ENCODE results near the gene FAM229A. TPM values are rescaled to one million over a fixed set of nuclear protein-coding genes. Genes with fewer than 3 reads are reported as not detected.
"Not testable (repeated sequence)": the region's sequence is repeated elsewhere in the genome, so short reads cannot be mapped to it uniquely, and the experiment has no call there.

Gene FAM229A
- total RNA-seq, 2 donors from 2014 or later = 9.2 to 14.0 TPM

DNA sequence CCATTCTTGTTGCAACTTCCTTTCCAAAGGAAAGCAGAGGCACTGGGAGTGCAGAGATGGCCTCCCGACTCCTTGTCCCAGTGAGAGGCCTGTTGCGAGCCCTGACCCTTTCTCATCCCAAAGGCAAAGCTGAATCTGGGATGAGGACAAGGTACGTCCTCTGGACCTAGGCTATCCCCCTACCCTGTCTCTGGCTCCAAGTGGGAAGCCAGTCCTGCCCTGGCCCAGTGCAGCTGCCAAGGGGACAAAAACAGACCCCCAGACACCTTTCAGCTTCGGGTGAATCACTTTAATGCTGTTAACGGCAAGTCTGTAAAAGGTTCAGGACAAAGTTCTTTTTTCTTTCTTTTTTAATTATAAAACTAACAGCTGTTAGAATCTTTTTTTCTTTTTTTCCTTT lies 2.6 kb upstream of the FAM229A start:
- no peak for ATAC-seq (replicated peaks in 1 of 2)

DNA sequence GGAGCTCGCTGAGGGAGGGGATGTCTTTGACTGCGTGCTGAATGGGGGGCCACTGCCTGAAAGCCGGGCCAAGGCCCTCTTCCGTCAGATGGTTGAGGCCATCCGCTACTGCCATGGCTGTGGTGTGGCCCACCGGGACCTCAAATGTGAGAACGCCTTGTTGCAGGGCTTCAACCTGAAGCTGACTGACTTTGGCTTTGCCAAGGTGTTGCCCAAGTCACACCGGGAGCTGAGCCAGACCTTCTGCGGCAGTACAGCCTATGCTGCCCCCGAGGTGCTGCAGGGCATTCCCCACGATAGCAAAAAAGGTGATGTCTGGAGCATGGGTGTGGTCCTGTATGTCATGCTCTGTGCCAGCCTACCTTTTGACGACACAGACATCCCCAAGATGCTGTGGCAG lies 1.4 kb upstream of the FAM229A start:
- ATAC-seq (replicated peaks in 1 of 2) (no peak), DNase-seq (no peak)
- H3K27ac Mint-ChIP-seq = no peak overlapping the region
- H3K9me3 Mint-ChIP-seq = no peaks in the 10 kb centered on the region
- peaks cover 24% of the 10 kb centered on the region for H3K4me1 Mint-ChIP-seq (ENCODE audit: low read depth)
- H3K36me3 Mint-ChIP-seq (ENCODE audit: insufficient read depth in 2 of 2) = peaks cover 1 to 9% of the 10 kb centered on the region in 2 donors
- no peak overlapping the region for H3K4me3 Mint-ChIP-seq
- H3K27me3 Mint-ChIP-seq (ENCODE audit: low read depth) = peaks cover 5% of the 10 kb centered on the region

More for the DNA sequence above, 2.6 kb upstream of the FAM229A start:
- Mint-ChIP-seq H3K36me3 (ENCODE audit: insufficient read depth in 2 of 2) (peaks cover 1 to 9% of the 10 kb centered on the region in 2 donors), H3K4me3 (no peak overlapping the region), H3K27ac (no peak overlapping the region), H3K4me1 (ENCODE audit: low read depth) (peaks cover 19% of the 10 kb centered on the region), H3K27me3 (ENCODE audit: low read depth) (peaks cover 5% of the 10 kb centered on the region), H3K9me3 (no peaks in the 10 kb centered on the region)
- DNase-seq = no peak

DNA sequence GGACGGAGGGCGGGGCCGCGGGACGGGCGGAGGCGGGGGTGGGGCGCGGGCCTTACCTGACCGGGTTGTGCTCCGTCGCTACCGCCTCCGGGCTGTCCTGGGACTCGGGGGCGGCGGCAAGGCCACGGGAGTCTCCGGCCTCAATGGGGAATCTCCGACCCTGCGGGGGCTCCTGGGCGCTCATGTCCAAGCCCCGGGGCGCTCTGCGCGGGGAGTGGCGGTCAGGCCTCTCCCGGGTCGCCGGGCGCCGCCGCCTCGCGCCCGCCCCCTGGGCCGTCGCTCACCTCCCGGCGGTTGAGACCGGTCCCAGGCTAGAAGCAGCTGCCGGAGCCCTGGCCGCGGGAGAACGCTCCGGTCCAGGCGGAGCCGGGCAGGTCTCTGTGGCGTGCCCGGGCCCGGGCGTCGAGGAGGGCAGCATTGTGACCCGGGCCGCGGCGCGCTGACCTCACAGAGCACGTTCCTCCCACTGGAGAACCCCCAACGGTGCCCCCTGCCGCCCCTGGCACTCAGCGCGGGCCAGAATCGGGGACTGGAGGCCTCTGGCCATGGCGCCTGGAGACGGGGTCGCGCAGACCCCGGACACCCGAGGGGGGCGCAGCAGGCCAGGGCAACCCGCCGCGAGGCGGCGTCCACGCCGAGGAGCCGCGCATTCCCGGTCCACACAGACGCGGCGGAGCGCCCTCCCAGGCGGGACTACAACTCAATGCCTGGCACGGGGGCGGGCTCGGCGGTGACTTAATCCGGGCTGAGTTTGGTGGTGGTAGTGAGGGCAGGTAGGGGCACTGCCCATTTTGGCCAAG lies 411 bp downstream of the FAM229A start:
- Mint-ChIP-seq H3K27me3 (ENCODE audit: low read depth) (peaks cover 5% of the 10 kb centered on the region), H3K9me3 (no peaks in the 10 kb centered on the region), H3K4me3 (peak overlapping the region; percentile 29 to 41), H3K4me1 (ENCODE audit: low read depth) (peaks cover 24% of the 10 kb centered on the region), H3K36me3 (ENCODE audit: insufficient read depth in 2 of 2) (peaks cover 1 to 9% of the 10 kb centered on the region in 2 donors), H3K27ac (no peak overlapping the region)
- DNase-seq = peak; percentile 27
- peak; percentile 47 to 55 for ATAC-seq (replicated peaks in 1 of 2)

DNA sequence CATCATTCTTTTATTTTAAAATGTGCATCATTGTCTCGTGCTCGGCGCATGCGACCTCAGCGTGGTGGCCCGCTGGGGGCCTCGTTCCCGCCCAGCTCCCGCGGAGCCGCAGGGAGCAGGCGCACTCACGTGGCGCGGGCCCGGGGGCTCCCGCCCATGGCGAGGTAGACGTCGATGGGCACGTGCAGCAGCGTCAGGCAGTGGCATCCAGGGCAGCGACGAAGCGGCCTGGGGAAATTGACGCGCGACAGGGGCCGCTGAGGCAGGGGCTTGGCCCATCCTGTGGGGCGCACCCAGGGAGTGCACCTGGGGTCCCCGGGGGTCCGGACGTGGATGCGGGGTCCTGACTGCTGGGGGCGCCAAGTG lies 994 bp downstream of the FAM229A start:
- H3K4me3 Mint-ChIP-seq = peak overlapping the region in 1 of 2 donors; percentile 85
- H3K4me1 Mint-ChIP-seq (ENCODE audit: low read depth) = peaks cover 29% of the 10 kb centered on the region
- DNase-seq (no peak), ATAC-seq (replicated peaks in 1 of 2) (no peak)
- H3K9me3 Mint-ChIP-seq = no peaks in the 10 kb centered on the region
- H3K27me3 Mint-ChIP-seq (ENCODE audit: low read depth) = peaks cover 5% of the 10 kb centered on the region
- H3K36me3 Mint-ChIP-seq (ENCODE audit: insufficient read depth in 2 of 2) = peaks cover 1 to 9% of the 10 kb centered on the region in 2 donors
- H3K27ac Mint-ChIP-seq = no peak overlapping the region

DNA sequence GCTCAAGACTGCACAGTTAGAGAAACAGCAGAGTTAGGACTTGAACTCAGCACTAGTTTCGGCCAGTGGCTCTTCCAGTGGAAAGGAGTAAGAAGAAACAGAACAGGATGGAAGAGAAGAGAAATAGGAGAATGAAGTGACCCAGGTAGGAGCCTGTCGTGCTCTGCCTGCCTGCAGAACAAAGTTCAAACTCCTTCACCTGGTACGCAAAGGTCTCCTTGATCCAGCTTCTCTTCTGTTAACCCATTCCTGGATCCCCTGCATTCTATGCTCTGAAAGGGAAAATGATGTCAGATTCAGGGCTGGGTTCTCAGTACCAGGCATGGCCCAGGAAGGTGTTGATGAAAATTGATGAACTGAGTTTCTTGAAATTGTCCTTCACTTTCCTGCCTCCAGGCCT lies 3.9 kb downstream of the FAM229A start:
- peaks cover 5% of the 10 kb centered on the region for H3K27me3 Mint-ChIP-seq (ENCODE audit: low read depth)
- no peak overlapping the region for H3K27ac Mint-ChIP-seq
- peaks cover 1 to 5% of the 10 kb centered on the region in 2 donors for H3K36me3 Mint-ChIP-seq (ENCODE audit: insufficient read depth in 2 of 2)
- no peak overlapping the region for H3K4me3 Mint-ChIP-seq
- ATAC-seq (replicated peaks in 1 of 2) (no peak), DNase-seq (no peak)
- H3K4me1 Mint-ChIP-seq (ENCODE audit: low read depth) = peaks cover 35% of the 10 kb centered on the region
- no peaks in the 10 kb centered on the region for H3K9me3 Mint-ChIP-seq

DNA sequence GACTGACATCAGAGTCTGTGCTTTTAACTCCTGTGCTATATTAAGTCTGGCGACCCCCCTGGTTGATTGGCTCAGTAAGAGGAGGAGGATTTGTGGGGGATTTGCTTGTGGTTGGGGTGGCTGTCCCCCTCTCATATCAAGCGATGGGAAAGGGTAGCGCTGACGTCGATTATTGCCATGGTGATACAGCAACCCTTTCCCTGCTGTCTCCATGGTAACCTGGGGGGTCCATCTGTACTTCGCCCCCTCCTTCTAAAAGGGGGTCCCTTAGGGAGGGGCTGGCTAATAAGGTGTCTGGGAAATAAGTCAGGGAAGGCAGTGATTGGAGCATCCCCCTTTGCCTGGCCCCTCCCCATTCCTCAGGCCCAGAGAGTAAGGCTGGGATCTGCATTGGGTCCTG lies 4.7 kb downstream of the FAM229A start:
- Mint-ChIP-seq H3K4me3 (no peak overlapping the region), H3K36me3 (ENCODE audit: insufficient read depth in 2 of 2) (peaks cover 0 to 5% of the 10 kb centered on the region in 2 donors), H3K4me1 (ENCODE audit: low read depth) (peaks cover 38% of the 10 kb centered on the region), H3K9me3 (no peaks in the 10 kb centered on the region), H3K27ac (no peak overlapping the region), H3K27me3 (ENCODE audit: low read depth) (peaks cover 5% of the 10 kb centered on the region)
- DNase-seq (no peak), ATAC-seq (replicated peaks in 1 of 2) (no peak)

DNA sequence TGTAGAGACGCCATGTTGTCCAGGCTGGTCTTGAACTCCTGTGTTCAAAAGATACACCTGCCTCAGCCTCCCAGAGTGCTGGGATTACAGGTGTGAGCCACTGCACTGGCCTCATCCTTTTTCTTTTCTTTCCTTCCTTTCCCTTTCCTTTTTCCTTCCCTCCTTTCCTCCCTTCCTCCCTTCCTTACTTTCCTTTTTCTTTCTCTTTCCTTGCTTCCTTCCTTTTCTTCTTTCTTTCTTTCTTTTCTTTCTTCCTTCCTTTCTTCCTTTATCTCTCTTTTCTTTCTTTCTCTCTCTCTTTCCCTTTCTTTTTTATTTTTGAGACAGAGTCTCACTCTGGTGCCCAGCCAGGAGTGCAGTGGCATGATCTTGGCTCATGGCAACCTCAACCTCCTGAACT lies 5.8 kb downstream of the FAM229A start:
- no peak overlapping the region for H3K4me3 Mint-ChIP-seq
- no peaks in the 10 kb centered on the region for H3K9me3 Mint-ChIP-seq
- ATAC-seq (replicated peaks in 1 of 2) (no peak), DNase-seq (no peak)
- H3K27ac Mint-ChIP-seq = peak overlapping the region; percentile 88
- peaks cover 0 to 5% of the 10 kb centered on the region in 2 donors for H3K36me3 Mint-ChIP-seq (ENCODE audit: insufficient read depth in 2 of 2)
- H3K4me1 Mint-ChIP-seq (ENCODE audit: low read depth) = peaks cover 34% of the 10 kb centered on the region
- H3K27me3 Mint-ChIP-seq (ENCODE audit: low read depth) = peaks cover 5% of the 10 kb centered on the region

DNA sequence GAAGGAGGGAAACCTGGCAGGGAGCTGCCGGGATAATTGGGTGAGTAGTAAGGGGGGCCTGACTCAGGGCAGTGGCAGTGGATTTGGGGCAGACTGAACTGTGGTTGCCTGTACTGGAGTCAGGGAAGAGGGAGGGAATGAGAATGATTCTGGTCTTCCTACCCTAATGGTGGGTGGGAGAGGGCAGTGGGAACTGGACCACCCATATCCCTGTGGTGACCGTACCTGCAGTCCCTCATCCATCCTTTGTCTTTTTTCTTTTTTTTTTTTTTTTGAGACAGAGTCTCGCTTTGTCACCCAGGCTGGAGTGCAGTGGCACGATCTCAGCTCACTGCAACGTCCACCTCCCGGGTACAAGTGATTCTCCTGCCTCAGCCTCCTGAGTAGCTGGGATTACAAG lies 6.5 kb downstream of the FAM229A start:
- not testable (repeated sequence) for H3K36me3 Mint-ChIP-seq (ENCODE audit: insufficient read depth in 2 of 2); H3K4me3 Mint-ChIP-seq; H3K27ac Mint-ChIP-seq; DNase-seq; H3K27me3 Mint-ChIP-seq (ENCODE audit: low read depth); ATAC-seq (replicated peaks in 1 of 2); H3K9me3 Mint-ChIP-seq
- H3K4me1 Mint-ChIP-seq (ENCODE audit: low read depth) = peaks cover 32% of the 10 kb centered on the region

DNA sequence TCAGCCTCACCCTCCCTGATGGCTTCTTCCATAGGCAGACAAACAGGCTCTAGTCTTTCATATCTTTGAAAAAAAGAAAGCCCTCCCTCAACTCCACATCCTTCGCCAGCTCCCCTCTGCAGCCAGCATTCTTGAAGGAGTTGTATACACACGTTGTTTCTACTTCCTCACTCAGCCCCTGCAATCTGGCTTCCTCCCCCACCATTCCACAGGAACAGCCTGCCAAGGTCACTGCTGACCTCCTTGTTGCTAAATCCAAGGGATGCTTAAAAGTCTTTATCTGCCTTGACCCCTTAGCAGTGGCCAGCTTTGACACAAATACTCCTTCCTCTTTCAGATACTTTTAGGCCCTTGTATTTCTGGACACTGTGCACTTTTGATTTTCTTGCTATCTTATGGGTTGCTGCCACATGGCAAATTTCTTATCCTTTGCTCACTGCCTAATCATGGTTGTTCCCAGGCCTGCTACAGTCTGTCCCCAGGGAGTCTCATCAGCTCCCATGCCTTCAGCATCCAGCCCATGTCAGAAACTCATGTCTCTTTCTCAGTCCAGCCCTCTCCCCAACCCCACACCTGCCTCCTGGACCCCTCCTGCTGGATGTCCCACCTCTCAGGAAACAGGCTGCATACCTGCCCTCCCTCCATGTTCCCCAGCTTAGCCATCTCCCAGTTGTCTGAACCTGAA lies 8.3 kb downstream of the FAM229A start:
- no peaks in the 10 kb centered on the region for H3K36me3 Mint-ChIP-seq (ENCODE audit: insufficient read depth in 2 of 2)
- peaks cover 31% of the 10 kb centered on the region for H3K4me1 Mint-ChIP-seq (ENCODE audit: low read depth)
- H3K27ac Mint-ChIP-seq = no peak overlapping the region
- no peak overlapping the region for H3K4me3 Mint-ChIP-seq
- ATAC-seq (replicated peaks in 1 of 2) = no peak
- H3K27me3 Mint-ChIP-seq (ENCODE audit: low read depth) = no peaks in the 10 kb centered on the region
- H3K9me3 Mint-ChIP-seq = no peaks in the 10 kb centered on the region
- no peak for DNase-seq

DNA sequence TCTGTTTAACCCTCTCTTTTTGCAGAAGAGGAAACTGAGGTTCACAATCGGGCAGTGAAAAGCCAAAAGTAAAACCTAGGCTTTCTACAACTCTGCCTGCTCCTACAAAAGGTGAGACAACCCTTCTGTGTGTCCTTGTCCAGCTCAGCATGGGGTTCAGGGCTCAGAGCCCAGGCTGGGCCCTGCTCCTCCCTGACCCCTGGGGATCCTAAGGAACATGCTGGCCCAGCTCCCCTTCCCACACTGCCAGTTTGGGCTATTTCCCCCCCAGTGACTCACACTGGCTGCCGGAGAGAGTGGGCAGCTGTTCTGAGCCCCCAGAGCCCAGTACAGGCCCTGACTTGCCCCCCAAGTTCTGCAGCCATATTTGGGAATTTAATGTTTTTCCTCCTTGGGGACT lies 8.9 kb downstream of the FAM229A start:
- Mint-ChIP-seq H3K4me3 (peak overlapping the region; percentile 32 to 43), H3K27ac (no peak overlapping the region), H3K36me3 (ENCODE audit: insufficient read depth in 2 of 2) (no peaks in the 10 kb centered on the region), H3K27me3 (ENCODE audit: low read depth) (no peaks in the 10 kb centered on the region), H3K4me1 (ENCODE audit: low read depth) (peaks cover 37% of the 10 kb centered on the region), H3K9me3 (no peaks in the 10 kb centered on the region)
- ATAC-seq (replicated peaks in 1 of 2) (no peak), DNase-seq (no peak)

DNA sequence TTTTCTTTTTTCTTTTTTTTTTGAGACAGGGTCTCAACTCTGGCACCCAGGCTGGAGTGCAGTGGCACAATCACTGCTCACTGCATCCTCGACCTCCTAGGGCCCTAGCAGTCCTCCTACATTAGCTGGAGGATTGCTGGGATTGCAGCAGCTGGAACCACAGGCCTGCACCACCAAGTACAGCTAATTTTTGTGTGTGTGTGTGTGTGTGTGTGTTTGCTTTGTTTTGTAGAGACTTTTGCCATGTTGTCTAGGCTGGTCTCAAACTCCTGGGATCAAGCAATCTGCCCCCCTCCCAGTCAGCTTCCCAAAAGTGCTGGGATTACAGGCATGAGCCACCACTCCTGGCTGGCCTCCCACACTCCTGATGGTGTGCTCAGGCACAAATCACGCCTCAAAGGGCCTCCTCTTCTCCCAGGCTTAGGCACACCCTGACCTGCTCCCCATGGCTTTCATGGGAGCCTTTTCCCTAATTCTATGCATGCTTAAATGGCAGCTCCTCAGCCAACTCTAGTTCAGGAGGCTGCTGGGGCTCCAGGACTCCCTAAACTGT lies 9.4 kb downstream of the FAM229A start:
- DNase-seq = no peak
- no peak overlapping the region for H3K27ac Mint-ChIP-seq
- ATAC-seq (replicated peaks in 1 of 2) = no peak
- H3K36me3 Mint-ChIP-seq (ENCODE audit: insufficient read depth in 2 of 2) = no peaks in the 10 kb centered on the region
- H3K4me1 Mint-ChIP-seq (ENCODE audit: low read depth) = peaks cover 38% of the 10 kb centered on the region
- no peaks in the 10 kb centered on the region for H3K27me3 Mint-ChIP-seq (ENCODE audit: low read depth)
- H3K4me3 Mint-ChIP-seq = peak overlapping the region; percentile 64 to 83
- H3K9me3 Mint-ChIP-seq = no peaks in the 10 kb centered on the region

DNA sequence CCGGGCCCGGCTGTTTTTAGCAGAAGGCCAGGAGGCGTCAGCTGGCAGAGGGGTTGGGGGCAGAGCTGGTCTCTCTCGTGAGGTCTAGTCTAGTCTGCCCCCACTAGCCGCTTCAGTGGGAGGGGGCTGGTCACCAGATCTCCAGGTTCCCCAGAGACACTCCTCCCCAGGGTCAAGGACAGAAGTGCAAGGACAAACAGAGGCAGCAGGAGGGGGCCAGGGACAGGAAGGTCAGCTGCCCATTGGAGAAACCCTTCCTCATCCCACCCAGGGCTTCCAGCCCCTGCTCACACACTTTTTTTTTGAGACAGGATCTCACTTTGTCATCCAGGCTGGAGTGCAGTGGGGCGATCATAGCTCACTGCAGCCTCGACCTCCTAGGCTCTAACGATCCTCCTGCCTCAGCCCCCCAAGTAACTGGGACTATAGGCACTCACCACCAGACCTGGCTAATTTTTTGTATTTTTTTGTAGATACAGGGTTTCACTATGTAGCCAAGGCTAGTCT lies 10.0 kb downstream of the FAM229A start:
- Mint-ChIP-seq H3K4me1 (ENCODE audit: low read depth) (peaks cover 38% of the 10 kb centered on the region), H3K4me3 (peak overlapping the region; percentile 64 to 83), H3K36me3 (ENCODE audit: insufficient read depth in 2 of 2) (no peaks in the 10 kb centered on the region), H3K27me3 (ENCODE audit: low read depth) (no peaks in the 10 kb centered on the region), H3K9me3 (no peaks in the 10 kb centered on the region), H3K27ac (no peak overlapping the region)
- no peak for ATAC-seq (replicated peaks in 1 of 2)
- DNase-seq = no peak
